Measurements from ENCODE around the gene ATP10D. TPM values are rescaled to one million over a fixed set of nuclear protein-coding genes. Genes with fewer than 3 reads are reported as not detected.

The ATP10D gene
- total RNA-seq, 1 experiment from 2014 or later = 3.8 TPM

- Histone ChIP-seq H3K27ac (ENCODE audit: insufficient read length, low read depth, low read length) (no peak overlapping the region), H4K20me1 (ENCODE audit: control insufficient read depth, insufficient read depth, insufficient read length) (no peaks in the 10 kb centered on the region), H2BK12ac (ENCODE audit: insufficient read length, low read depth, low read length) (no peak overlapping the region), H3K27me3 (ENCODE audit: insufficient read depth, low read length) (no peaks in the 10 kb centered on the region), H3K79me1 (ENCODE audit: insufficient read depth, low read depth, low read length, poor library complexity, severe bottlenecking) (no peaks in the 10 kb centered on the region), H2AK5ac (ENCODE audit: insufficient read length, low read length) (no peak overlapping the region), H3T11ph (ENCODE audit: low read length) (no peak overlapping the region), H3K18ac (ENCODE audit: insufficient read length, low read depth, low read length) (no peak overlapping the region), H2AFZ (ENCODE audit: low read length) (no peak overlapping the region), H3K14ac (ENCODE audit: insufficient read depth, low read length) (no peak overlapping the region), H3K23ac (ENCODE audit: insufficient read length, low read depth, low read length) (no peak overlapping the region), H3K4ac (ENCODE audit: low read depth, low read length) (no peak overlapping the region), H2BK5ac (ENCODE audit: insufficient read length, low read length) (no peak overlapping the region), H3K4me1 (ENCODE audit: insufficient read depth, low read length) (no peaks in the 10 kb centered on the region), H2BK120ac (ENCODE audit: low read depth, low read length, poor library complexity, severe bottlenecking) (no peak overlapping the region), H4K8ac (replicated peaks; ENCODE audit: insufficient read length, low read depth, low read length) (no peak overlapping the region), H3K79me2 (ENCODE audit: insufficient read depth, low read length) (no peaks in the 10 kb centered on the region), H3K4me2 (ENCODE audit: insufficient read depth, insufficient read length, low read length) (no peak overlapping the region), H3K9me3 (ENCODE audit: control insufficient read depth, low read depth, low read length) (no peaks in the 10 kb centered on the region), H4K91ac (ENCODE audit: insufficient read length, low read depth, low read length) (no peak overlapping the region), H4K5ac (ENCODE audit: insufficient read length, low read depth, low read length) (no peak overlapping the region), H3K9ac (ENCODE audit: extremely low read depth, insufficient read length, low read length) (no peak overlapping the region), H2BK15ac (ENCODE audit: low read depth, low read length) (no peak overlapping the region), H3K23me2 (ENCODE audit: insufficient read length, low read depth, low read length, poor library complexity, severe bottlenecking) (no peaks in the 10 kb centered on the region), H2BK20ac (ENCODE audit: low read depth, low read length, poor library complexity, severe bottlenecking) (no peak overlapping the region), H3K56ac (ENCODE audit: insufficient read length, low read depth, low read length) (no peak overlapping the region)
- Mint-ChIP-seq H3K9me3 (no peaks in the 10 kb centered on the region), H3K36me3 (ENCODE audit: insufficient read depth in 1 of 3, low read depth in 3 of 3) (no peaks in the 10 kb centered on the region; a peak in 1 of 7 replicates), H3K27ac (no peak overlapping the region; a peak in 1 of 7 replicates), H3K27me3 (ENCODE audit: low read depth) (no peaks in the 10 kb centered on the region), H3K4me1 (no peaks in the 10 kb centered on the region), H3K4me3 (no peak overlapping the region)
- no peak for DNase-seq
- no CpG with 5 or more reads among the region's 3 CpGs for WGBS (ENCODE audit: extremely low coverage, insufficient read length, low lambda C conversion rate)
- no peak for TF ChIP-seq CTCF (conservative IDR thresholded peaks at IDR 0.05)
Measured at GRCh38 chr4:47519239-47519883, 34.3 kb downstream of the ATP10D start.
